ENCODE results near the gene FLT3LG.
A peak's percentile ranks its signal among the peaks of the same experiment; 100 is the strongest.
"Not testable (repeated sequence)": the region's sequence is repeated elsewhere in the genome, so short reads cannot be mapped to it uniquely, and the experiment has no call there.

The FLT3LG gene

GRCh38 chr19:49463960-49464740, 9.9 kb upstream of the FLT3LG start:
- DNase-seq = no peak

- no peak for DNase-seq
Measured at GRCh38 chr19:49465371-49465770, 8.6 kb upstream of the FLT3LG start.

- no peak for DNase-seq
Measured at GRCh38 chr19:49468199-49468598, 5.8 kb upstream of the FLT3LG start.

GRCh38 chr19:49468746-49469447, 5.1 kb upstream of the FLT3LG start:
- DNase-seq = peak; percentile 81

GRCh38 chr19:49469828-49470614, 4.0 kb upstream of the FLT3LG start:
- peak; percentile 90 for DNase-seq

GRCh38 chr19:49470615-49470978, 3.4 kb upstream of the FLT3LG start:
- DNase-seq = peak; percentile 68

GRCh38 chr19:49472936-49473335, 1.1 kb upstream of the FLT3LG start:
- DNase-seq = no peak

GRCh38 chr19:49473501-49473867, 531 bp upstream of the FLT3LG start:
- not testable (repeated sequence) for DNase-seq

- no peak for DNase-seq
Measured at GRCh38 chr19:49474542-49474924, 518 bp downstream of the FLT3LG start.

- no peak for DNase-seq
Measured at GRCh38 chr19:49475191-49475917, 1.3 kb downstream of the FLT3LG start.

GRCh38 chr19:49475995-49476880, 2.2 kb downstream of the FLT3LG start:
- DNase-seq = peak; percentile 89

GRCh38 chr19:49479975-49480628, 6.1 kb downstream of the FLT3LG start:
- DNase-seq = no peak

- DNase-seq = no peak
Measured at GRCh38 chr19:49481020-49481683, 7.1 kb downstream of the FLT3LG start.

GRCh38 chr19:49486232-49486631, 12.2 kb downstream of the FLT3LG start:
- DNase-seq = no peak

GRCh38 chr19:49486710-49487276, 12.8 kb downstream of the FLT3LG start:
- DNase-seq = no peak

GRCh38 chr19:49487277-49488045, 13.4 kb downstream of the FLT3LG start, which contains the start of gene RPL13A:
TSS of gene RPL13A (plus strand) at chr19:49487608. CDS start at chr19:49487630, 22 bp downstream.
- DNase-seq = peak; percentile 99

GRCh38 chr19:49488046-49488862, 14.2 kb downstream of the FLT3LG start:
- DNase-seq = peak; percentile 88

GRCh38 chr19:49488863-49489537, 15.0 kb downstream of the FLT3LG start:
- DNase-seq = peak; percentile 83
